ENCODE data around the gene ZNF275. TPM values are rescaled to one million over a fixed set of nuclear protein-coding genes. Genes with fewer than 3 reads are reported as not detected.
"Not testable (repeated sequence)": the region's sequence is repeated elsewhere in the genome, so short reads cannot be mapped to it uniquely, and the experiment has no call there.

ZNF275 gene
- total RNA-seq, 2 experiments from 2014 or later: 11.3 to 11.5 TPM

- no peaks in the 10 kb centered on the region for H3K36me3 Mint-ChIP-seq
- H3K4me3 Mint-ChIP-seq: no peak overlapping the region
- ChIA-PET POLR2A (no interaction called here), CTCF (no interaction called here)
- intact Hi-C loops (cut with micrococcal nuclease): no loop called here
- DNase-seq: no peak
- no peak overlapping the region for H3K27ac Mint-ChIP-seq
- no peaks in the 10 kb centered on the region for H3K9me3 Mint-ChIP-seq
- H3K27me3 Mint-ChIP-seq: peaks cover 10% of the 10 kb centered on the region
- no peaks in the 10 kb centered on the region for H3K4me1 Mint-ChIP-seq (ENCODE audit: low read depth)
Measured at GRCh38 chrX:153306527-153307115, 27.3 kb upstream of the ZNF275 start.

DNA sequence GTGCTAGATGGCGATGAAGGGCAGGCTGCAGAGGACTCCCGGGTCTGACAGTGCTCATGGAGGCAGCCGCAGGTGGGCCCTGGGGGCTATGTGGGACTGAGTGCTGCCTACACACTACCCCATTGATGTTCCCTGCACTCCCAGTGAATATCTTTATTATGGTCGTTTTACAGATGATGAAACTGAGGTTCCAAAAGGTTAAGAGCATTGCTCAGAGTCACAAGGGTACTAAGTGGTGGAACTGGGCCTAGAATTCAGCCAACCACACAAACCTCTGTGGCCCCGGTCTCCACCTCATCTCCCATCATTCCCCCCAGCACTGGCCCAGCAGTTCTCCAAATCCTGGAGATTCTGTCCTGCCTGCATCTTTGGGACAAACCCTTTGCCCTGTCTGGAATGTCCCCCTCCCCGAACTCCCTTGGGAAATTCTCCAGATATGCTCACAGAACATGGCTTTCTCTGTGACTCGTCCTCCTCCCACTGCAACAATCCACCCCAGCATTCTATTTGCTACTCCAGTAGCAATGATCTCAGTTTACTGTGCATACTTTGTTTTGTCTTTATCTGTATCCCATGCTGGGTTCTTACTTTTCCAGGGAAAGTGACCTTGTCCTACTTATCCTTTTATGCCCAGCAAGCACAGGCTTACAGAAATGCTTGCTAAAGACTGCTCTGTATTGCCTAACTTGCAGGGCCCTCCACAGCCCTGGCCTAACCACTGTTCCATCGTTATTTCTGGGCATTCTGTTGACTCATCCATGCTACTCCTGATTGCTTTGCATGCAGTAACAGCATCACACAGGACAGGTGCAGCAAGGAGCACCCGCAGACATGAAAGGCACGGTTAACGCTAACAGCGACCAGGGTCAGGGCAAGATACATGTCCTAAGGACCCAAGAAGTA, 26.4 kb upstream of the ZNF275 start:
- Mint-ChIP-seq H3K4me3 (no peak overlapping the region), H3K36me3 (no peaks in the 10 kb centered on the region), H3K27ac (no peak overlapping the region), H3K9me3 (no peaks in the 10 kb centered on the region), H3K27me3 (peaks cover 10% of the 10 kb centered on the region), H3K4me1 (ENCODE audit: low read depth) (no peaks in the 10 kb centered on the region)
- DNase-seq: no peak
- ChIA-PET POLR2A (no interaction called here), CTCF (no interaction called here)
- intact Hi-C loops (cut with micrococcal nuclease): no loop called here

DNA sequence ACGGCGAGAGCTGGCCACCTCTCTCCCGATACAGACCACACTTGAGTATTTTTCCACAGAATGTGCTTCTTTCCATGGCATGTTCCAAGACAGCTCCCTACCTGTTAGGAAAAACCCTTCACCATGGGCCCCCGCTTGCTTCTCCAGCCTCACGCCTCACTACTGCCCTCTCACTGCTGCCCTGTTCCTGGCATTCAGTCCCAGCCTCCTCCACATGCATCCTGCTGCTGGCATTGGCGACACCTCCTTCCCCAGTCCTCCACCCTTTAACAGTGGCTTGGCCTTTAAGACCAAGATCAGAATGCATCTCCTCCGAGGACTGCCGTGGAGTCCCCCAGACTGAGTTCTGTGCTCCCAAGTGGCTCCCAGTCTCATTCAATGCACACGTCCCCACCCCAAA, 23.1 kb upstream of the ZNF275 start:
- H3K4me3 Mint-ChIP-seq: no peak overlapping the region
- no peaks in the 10 kb centered on the region for H3K9me3 Mint-ChIP-seq

DNA sequence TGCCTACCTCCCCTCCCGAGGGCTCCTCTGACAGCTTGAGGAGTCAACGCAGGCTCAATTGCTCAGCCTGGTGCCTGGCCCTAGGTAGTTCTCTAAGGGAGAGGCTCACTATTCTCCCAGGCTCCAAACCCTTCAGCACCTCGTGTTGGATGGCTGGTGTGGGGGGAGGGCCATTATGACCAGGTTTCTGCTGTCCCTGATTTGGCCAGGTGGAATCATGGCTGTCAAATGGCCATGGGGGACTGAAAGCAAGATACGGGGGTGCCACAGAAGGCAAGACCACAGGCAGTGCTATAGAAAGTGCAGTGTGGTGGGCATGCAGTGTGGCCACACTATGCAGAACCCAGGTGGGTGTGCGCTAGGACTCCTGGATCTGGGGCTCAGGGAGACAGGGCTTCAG, 21.9 kb upstream of the ZNF275 start:
- POLR2A ChIA-PET: no interaction called here
- no peaks in the 10 kb centered on the region for H3K36me3 Mint-ChIP-seq
- no peaks in the 10 kb centered on the region for H3K9me3 Mint-ChIP-seq
- CTCF ChIA-PET: no interaction called here
- H3K4me3 Mint-ChIP-seq: no peak overlapping the region
- no peak overlapping the region for H3K27ac Mint-ChIP-seq
- intact Hi-C loops (cut with micrococcal nuclease): no loop called here
- H3K27me3 Mint-ChIP-seq: no peaks in the 10 kb centered on the region
- no peak for DNase-seq
- no peaks in the 10 kb centered on the region for H3K4me1 Mint-ChIP-seq (ENCODE audit: low read depth)

More for the DNA sequence above, 23.1 kb upstream of the ZNF275 start:
- Mint-ChIP-seq H3K27ac (no peak overlapping the region), H3K36me3 (no peaks in the 10 kb centered on the region), H3K4me1 (ENCODE audit: low read depth) (no peaks in the 10 kb centered on the region), H3K27me3 (peaks cover 3% of the 10 kb centered on the region)
- ChIA-PET POLR2A (no interaction called here), CTCF (no interaction called here)
- no peak for DNase-seq
- intact Hi-C loops (cut with micrococcal nuclease): no loop called here

DNA sequence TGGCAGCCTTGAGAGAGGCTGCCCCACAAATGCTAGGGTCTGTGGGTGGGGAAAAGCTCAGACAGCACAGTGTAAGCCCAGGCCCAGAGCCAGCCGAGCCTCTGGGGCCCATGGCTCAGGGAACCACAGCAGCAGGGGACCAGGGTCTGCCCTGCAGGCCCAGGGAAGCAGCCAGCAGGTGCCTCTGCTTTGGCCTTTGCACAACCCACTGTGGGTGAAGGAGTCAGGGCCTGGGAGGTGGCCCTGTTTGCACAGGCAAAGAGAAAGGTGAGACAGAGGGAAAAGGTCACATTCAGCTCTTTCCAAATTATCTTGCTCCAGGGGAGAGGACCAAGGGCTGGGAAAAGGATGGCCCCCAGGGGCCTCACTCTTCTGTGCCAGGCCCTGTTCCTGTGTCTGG, 21.1 kb upstream of the ZNF275 start:
- ChIA-PET POLR2A (no interaction called here), CTCF (no interaction called here)
- Mint-ChIP-seq H3K4me3 (no peak overlapping the region), H3K4me1 (ENCODE audit: low read depth) (no peaks in the 10 kb centered on the region), H3K36me3 (no peaks in the 10 kb centered on the region), H3K27ac (no peak overlapping the region), H3K27me3 (no peaks in the 10 kb centered on the region), H3K9me3 (no peaks in the 10 kb centered on the region)
- intact Hi-C loops (cut with micrococcal nuclease): no loop called here
- DNase-seq: no peak

GRCh38 chrX:153317306-153317705, 16.6 kb upstream of the ZNF275 start:
- ChIA-PET POLR2A (no interaction called here), CTCF (no interaction called here)
- Mint-ChIP-seq H3K36me3 (no peaks in the 10 kb centered on the region), H3K27me3 (no peaks in the 10 kb centered on the region), H3K4me3 (no peak overlapping the region), H3K27ac (no peak overlapping the region), H3K4me1 (ENCODE audit: low read depth) (no peaks in the 10 kb centered on the region), H3K9me3 (no peaks in the 10 kb centered on the region)
- intact Hi-C loops (cut with micrococcal nuclease): no loop called here
- no peak for DNase-seq

DNA sequence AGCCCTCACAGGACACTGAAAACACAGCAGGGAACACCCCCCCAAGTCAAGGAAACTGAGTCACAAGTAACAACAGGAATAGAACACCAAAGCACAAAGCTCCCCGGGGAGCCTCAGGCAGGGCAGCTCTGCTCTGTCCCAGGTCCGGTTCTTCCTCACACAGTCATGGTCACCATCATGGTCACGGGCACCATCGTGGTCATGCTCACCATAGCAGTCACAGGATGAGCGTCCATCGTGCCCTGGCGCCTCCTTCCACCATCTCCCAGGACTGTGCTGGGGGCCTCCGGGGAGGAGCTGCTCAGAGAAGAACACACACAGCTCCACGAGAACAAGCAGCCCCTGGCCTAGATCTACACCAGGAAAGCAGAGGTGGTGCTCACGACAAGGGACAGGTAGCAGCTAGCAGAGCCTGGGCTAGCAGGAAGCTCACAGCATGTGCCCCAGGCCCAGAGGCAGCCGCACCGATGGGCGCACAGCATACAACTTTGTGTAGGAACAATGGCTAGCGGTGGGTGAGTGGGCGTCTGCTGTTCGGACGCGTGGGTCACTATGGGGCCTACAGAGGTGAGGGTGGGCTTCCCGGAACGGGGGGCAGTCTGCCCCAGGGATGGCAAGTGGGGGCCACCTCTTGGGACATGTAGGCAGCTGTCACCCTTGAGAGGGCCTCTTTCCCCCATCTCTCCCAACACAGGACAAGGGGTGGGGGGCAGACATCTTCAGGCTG, 15.8 kb upstream of the ZNF275 start:
- Mint-ChIP-seq H3K27ac (no peak overlapping the region), H3K4me1 (ENCODE audit: low read depth) (no peaks in the 10 kb centered on the region), H3K9me3 (no peaks in the 10 kb centered on the region), H3K27me3 (no peaks in the 10 kb centered on the region), H3K36me3 (no peaks in the 10 kb centered on the region), H3K4me3 (no peak overlapping the region)
- POLR2A ChIA-PET: no interaction called here
- intact Hi-C loops (cut with micrococcal nuclease): no loop called here
- CTCF ChIA-PET: no interaction called here
- no peak for DNase-seq

- Mint-ChIP-seq H3K4me3 (no peak overlapping the region), H3K36me3 (no peaks in the 10 kb centered on the region), H3K27ac (no peak overlapping the region), H3K27me3 (no peaks in the 10 kb centered on the region), H3K4me1 (ENCODE audit: low read depth) (peaks cover 2% of the 10 kb centered on the region), H3K9me3 (no peaks in the 10 kb centered on the region)
- ChIA-PET POLR2A (no interaction called here), CTCF (no interaction called here)
- intact Hi-C loops (cut with micrococcal nuclease): no loop called here
- no peak for DNase-seq
Measured at GRCh38 chrX:153318811-153319210, 15.1 kb upstream of the ZNF275 start.

GRCh38 chrX:153319295-153320046, 14.5 kb upstream of the ZNF275 start:
- H3K4me1 Mint-ChIP-seq (ENCODE audit: low read depth): peaks cover 7% of the 10 kb centered on the region
- no peaks in the 10 kb centered on the region for H3K9me3 Mint-ChIP-seq
- H3K27me3 Mint-ChIP-seq: no peaks in the 10 kb centered on the region
- intact Hi-C loops (cut with micrococcal nuclease): no loop called here
- no peaks in the 10 kb centered on the region for H3K36me3 Mint-ChIP-seq
- no peak overlapping the region for H3K27ac Mint-ChIP-seq
- ChIA-PET CTCF (no interaction called here), POLR2A (no interaction called here)
- no peak for DNase-seq
- H3K4me3 Mint-ChIP-seq: no peak overlapping the region

GRCh38 chrX:153320047-153320443, 13.9 kb upstream of the ZNF275 start:
- CTCF ChIA-PET, POLR2A ChIA-PET: not testable (repeated sequence)

GRCh38 chrX:153320555-153321184, 13.3 kb upstream of the ZNF275 start:
- Mint-ChIP-seq H3K9me3 (no peaks in the 10 kb centered on the region), H3K27ac (no peak overlapping the region), H3K27me3 (no peaks in the 10 kb centered on the region), H3K36me3 (no peaks in the 10 kb centered on the region), H3K4me3 (no peak overlapping the region), H3K4me1 (ENCODE audit: low read depth) (peaks cover 7% of the 10 kb centered on the region)
- POLR2A ChIA-PET: no interaction called here
- intact Hi-C loops (cut with micrococcal nuclease): no loop called here
- DNase-seq: no peak
- CTCF ChIA-PET: no interaction called here

More at GRCh38 chrX:153320047-153320443, 13.9 kb upstream of the ZNF275 start:
- H3K36me3 Mint-ChIP-seq; H3K9me3 Mint-ChIP-seq; H3K27ac Mint-ChIP-seq; H3K4me1 Mint-ChIP-seq (ENCODE audit: low read depth); H3K4me3 Mint-ChIP-seq; intact Hi-C loops (cut with micrococcal nuclease); H3K27me3 Mint-ChIP-seq; DNase-seq: not testable (repeated sequence)
